Activated T-cell treated with anti-CD3 and anti-CD28 coated beads, Interleukin-2, amount 50 U/mL, for 4 hours (primary cell): ENCODE measurements around the gene CMSS1. TPM values are rescaled to one million over a fixed set of nuclear protein-coding genes. Genes with fewer than 3 reads are reported as not detected.

ENCODE experiments used
- ATAC-seq, 2 donors: fragments of 200-7000 bp; cut with Tn5 transposase; one replicate each; pipeline ENCODE4 v1.10.0; 2021
- DNase-seq: peaks from one replicate; pipeline ENCODE4 v3.0.0-alpha.2; 2020
- H3K27me3 Mint-ChIP-seq: one replicate; pipeline ENCODE4 v1.8.0; 2021; ENCODE audit warnings: low read depth, mixed read lengths
- H3K36me3 Mint-ChIP-seq: one replicate; pipeline ENCODE4 v1.8.0; 2022; ENCODE audit warnings: mixed read lengths; ENCODE audit not compliant: insufficient read depth
- H3K4me1 Mint-ChIP-seq: one replicate; pipeline ENCODE4 v1.8.0; 2021; ENCODE audit warnings: low read depth, mixed read lengths
- H3K4me3 Mint-ChIP-seq: one replicate; pipeline ENCODE4 v1.8.0; 2021; ENCODE audit warnings: mild to moderate bottlenecking, moderate library complexity, mixed read lengths
- H3K9me3 Mint-ChIP-seq: one replicate; pipeline ENCODE4 v1.8.0; 2021; ENCODE audit warnings: mixed read lengths
- total RNA-seq, 3 donors: library from RNA; stranded (reverse); gene quantifications; one replicate each; pipeline ENCODE4 v1.2.1, GENCODE V29; 2021

CMSS1 gene
- total RNA-seq, 3 donors from 2014 or later: 126 to 157 (median 136) TPM

DNA sequence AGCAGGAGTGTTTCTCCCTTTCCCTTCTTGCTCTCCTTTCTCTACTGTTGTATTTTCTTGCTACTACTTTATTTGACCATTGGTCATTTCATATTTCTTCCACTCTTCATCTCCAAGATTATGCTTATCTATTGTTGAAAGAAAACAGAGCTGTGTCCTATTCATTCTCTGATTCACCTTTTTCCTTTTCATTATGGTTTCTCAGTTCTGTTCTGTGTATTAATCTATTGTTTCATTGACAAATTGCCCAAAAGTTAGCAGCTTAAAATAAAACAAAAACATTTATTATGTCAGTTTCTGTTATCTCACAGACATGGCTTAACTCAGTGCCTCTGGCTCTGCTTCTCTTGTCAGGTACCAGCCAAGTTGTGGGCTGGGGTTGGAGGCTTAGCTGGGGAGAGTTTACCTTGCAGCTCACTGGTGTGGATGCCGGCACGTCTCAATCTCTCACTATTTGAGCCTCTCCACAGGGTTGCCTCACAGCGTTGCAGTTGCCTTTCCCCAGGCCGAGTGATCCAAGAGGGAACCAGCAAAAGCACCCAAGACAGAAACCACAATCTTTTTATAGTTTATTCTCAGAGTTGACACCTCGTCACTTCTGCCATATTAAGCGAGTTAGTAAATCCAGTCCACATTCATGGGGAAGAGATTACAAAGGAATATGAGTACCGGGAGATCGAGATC lies 333.5 kb downstream of the CMSS1 start:
- peaks cover 10% of the 10 kb centered on the region for H3K9me3 Mint-ChIP-seq
- H3K36me3 Mint-ChIP-seq: peaks cover 50% of the 10 kb centered on the region
- H3K4me3 Mint-ChIP-seq: no peak overlapping the region
- peaks cover 2% of the 10 kb centered on the region for H3K4me1 Mint-ChIP-seq
- H3K27me3 Mint-ChIP-seq: no peaks in the 10 kb centered on the region
- no peak for ATAC-seq
- DNase-seq: no peak

DNA sequence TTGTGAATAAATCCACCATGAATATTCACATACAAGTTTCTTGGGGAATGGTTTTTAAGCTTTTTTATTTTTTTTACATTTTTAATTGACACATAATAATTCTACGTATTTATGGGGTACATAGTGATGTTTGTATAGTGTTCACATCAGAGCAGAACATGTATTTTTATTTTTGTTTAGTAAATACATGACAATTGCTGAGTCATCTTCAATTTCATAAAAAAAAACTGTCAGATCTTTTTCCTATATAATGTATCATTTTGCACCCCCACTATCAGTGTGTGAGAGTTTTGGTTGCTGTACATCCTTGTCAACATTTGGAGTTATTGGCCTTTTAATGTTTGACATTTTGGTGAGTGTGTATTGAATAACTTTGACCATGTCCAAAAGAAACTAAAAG lies 336.5 kb downstream of the CMSS1 start:
- H3K27me3 Mint-ChIP-seq: no peaks in the 10 kb centered on the region
- no peak overlapping the region for H3K4me3 Mint-ChIP-seq
- H3K9me3 Mint-ChIP-seq: peaks cover 16% of the 10 kb centered on the region
- H3K4me1 Mint-ChIP-seq: no peaks in the 10 kb centered on the region
- peaks cover 60% of the 10 kb centered on the region for H3K36me3 Mint-ChIP-seq
- ATAC-seq: no peak
- no peak for DNase-seq

DNA sequence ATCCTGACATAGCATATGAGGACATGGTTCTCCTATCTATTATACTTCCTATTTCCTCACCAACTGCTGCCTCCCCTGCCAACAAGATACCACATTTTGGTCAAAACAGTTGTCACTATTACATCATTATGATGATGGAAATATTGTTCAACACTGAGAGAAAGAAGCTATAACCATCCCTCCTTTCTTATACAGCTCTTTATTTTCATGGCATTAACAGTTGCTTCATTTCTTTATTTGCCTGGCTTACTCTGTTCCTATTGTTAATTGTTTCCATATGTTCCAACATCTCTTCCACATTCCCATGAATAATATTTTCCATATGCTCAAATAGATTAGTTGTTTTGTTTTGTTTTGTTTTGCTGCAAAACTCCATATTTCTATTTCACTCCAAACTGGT lies 337.5 kb downstream of the CMSS1 start:
- H3K9me3 Mint-ChIP-seq: peaks cover 16% of the 10 kb centered on the region
- H3K36me3 Mint-ChIP-seq: peaks cover 53% of the 10 kb centered on the region
- DNase-seq (no peak), ATAC-seq (no peak)
- no peaks in the 10 kb centered on the region for H3K27me3 Mint-ChIP-seq
- H3K4me3 Mint-ChIP-seq: no peak overlapping the region
- H3K4me1 Mint-ChIP-seq: no peaks in the 10 kb centered on the region

DNA sequence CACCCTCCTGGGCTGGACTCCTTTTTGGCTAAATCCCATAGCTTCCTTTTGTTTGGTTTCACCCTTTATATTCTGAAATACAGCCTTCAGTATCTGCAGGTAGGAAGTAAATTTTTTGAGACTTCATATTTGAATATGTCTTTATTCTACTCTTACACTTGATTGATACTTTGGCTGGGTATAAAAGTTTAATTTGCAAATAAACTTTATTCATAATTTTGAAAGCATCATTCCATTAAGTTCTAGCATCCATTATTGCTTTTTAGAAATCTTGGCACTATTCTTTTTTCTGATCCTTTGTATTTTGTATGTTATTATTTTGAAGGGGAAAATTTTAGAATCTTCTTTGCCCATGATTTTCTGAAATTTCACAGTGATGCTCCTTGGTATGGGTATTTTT lies 337.9 kb downstream of the CMSS1 start:
- H3K4me1 Mint-ChIP-seq: no peaks in the 10 kb centered on the region
- peaks cover 53% of the 10 kb centered on the region for H3K36me3 Mint-ChIP-seq
- H3K9me3 Mint-ChIP-seq: peaks cover 16% of the 10 kb centered on the region
- DNase-seq (no peak), ATAC-seq (no peak)
- no peaks in the 10 kb centered on the region for H3K27me3 Mint-ChIP-seq
- H3K4me3 Mint-ChIP-seq: no peak overlapping the region

DNA sequence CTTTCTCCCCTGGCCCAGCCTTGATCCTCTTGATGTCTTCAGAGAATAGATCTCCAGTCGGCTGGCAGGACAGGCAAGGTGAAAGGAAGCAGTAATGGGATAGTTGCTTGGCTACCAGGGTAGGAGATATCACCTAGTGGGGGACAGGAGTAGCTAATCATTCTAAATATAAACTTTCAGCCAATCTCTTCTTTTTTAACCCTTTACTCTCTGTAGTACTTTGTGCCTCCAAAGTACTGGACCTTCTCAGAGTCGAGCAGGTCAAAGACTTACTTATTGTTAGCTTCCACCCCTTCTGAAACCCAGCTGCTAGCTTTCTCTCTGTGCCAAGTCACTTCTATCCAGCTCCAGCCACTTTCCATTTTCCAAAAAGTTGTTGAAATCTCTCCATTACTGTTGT lies 340.0 kb downstream of the CMSS1 start:
- no peak for ATAC-seq
- Mint-ChIP-seq H3K36me3 (peaks cover 46% of the 10 kb centered on the region), H3K4me1 (no peaks in the 10 kb centered on the region), H3K27me3 (no peaks in the 10 kb centered on the region), H3K4me3 (no peak overlapping the region), H3K9me3 (peaks cover 12% of the 10 kb centered on the region)
- DNase-seq: no peak

DNA sequence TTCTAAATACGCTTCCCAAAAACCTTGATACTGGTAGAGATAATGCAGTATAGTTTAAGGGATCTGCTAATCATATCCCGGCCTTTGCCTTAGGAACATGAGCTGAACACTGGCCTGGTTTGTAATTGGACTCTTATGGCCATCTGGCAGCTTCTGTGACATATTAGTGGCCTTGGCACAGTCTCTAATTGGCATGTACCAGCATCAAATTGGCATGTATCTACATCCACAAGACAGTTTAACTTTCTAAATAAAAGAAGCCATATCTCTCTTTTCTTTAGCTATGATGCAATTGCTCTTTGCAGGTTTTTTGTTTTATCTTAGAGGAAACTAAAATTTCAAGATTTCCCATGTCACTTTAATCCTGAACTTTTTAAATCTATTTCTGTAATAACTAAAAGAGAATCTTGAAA lies 341.3 kb downstream of the CMSS1 start:
- Mint-ChIP-seq H3K36me3 (peaks cover 42% of the 10 kb centered on the region), H3K4me3 (no peak overlapping the region), H3K4me1 (no peaks in the 10 kb centered on the region), H3K9me3 (peaks cover 12% of the 10 kb centered on the region), H3K27me3 (no peaks in the 10 kb centered on the region)
- ATAC-seq: no peak
- no peak for DNase-seq

DNA sequence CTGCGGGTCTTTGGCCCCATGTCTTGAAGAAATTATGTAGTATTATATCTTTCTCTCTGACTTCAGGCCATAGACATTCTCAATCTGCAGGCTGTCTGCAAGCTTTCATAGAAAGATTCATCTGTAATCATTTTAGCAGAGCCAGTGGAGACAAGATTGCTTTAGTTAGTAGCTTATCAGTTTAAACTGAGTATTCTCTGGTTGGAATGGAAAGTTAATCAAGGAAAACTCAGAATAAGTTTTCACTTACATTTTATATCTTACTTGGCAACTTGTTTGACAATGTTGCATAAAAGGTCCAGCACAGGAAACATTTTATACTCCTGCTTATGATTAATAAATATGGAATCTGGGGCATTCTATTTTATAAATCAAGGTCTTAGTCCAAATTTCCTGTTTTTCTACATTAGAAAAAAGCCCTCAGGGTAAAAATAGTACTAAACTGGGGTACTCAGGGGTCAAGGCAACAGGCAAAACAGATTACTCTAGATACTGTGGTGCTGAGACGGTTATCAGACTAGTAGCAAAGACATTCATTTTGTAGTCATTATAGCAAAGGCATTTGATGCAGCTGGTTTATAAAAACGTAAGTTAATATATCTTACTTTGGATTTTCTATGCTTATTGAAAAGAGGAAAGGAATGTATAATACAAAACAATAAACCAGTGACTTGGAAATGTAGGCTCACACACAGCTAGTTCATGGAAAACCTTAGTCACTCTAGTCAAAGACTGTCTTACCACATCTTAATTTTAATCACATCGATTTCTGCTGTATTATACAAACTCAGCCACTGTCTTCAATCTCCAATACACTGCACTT lies 341.9 kb downstream of the CMSS1 start:
- H3K36me3 Mint-ChIP-seq: peaks cover 45% of the 10 kb centered on the region
- H3K9me3 Mint-ChIP-seq: peaks cover 12% of the 10 kb centered on the region

DNA sequence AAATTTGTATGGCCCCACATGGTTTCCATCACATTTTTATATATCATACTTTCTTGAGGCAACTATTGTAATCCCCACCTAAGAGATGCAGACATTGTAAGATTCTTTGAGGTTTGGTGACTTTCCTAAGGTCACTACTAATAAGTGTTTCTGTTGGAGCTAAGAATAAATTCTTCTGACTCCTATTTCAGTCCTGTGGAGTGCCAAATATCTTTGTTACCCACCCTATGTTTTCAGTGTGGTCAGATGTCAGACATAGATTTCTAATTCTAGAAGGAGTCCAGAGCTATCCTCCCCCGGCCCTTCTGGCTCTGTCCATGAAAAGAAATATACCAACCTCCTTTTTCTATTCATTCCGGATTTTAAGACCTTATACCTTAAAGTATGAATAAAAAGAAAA lies 342.9 kb downstream of the CMSS1 start:
- Mint-ChIP-seq H3K4me3 (no peak overlapping the region), H3K36me3 (peaks cover 40% of the 10 kb centered on the region), H3K4me1 (no peaks in the 10 kb centered on the region), H3K9me3 (peaks cover 5% of the 10 kb centered on the region), H3K27me3 (no peaks in the 10 kb centered on the region)
- ATAC-seq (no peak), DNase-seq (no peak)

More for the DNA sequence above, 341.9 kb downstream of the CMSS1 start:
- Mint-ChIP-seq H3K27me3 (no peaks in the 10 kb centered on the region), H3K4me3 (no peak overlapping the region), H3K4me1 (no peaks in the 10 kb centered on the region)
- DNase-seq (no peak), ATAC-seq (no peak)

DNA sequence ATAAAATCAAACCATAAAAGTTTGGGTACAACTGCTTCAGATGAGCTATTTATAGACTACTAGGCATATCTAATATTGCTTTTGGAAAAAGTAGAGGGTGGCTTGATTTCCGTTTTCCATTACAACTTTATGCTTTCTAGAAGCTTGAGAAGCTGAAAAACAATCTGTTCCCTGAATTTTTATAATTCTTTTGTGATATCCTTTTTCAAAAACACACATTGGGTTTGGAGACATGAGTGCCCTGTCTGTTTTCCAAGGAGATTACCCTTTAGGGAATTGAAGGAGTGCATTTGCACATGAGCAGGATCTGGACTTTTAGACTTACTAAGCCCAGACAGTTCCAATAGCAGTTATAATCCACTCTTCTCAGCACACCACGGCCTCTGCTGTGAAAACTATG lies 346.1 kb downstream of the CMSS1 start:
- no peak for DNase-seq
- H3K27me3 Mint-ChIP-seq: no peaks in the 10 kb centered on the region
- H3K4me3 Mint-ChIP-seq: no peak overlapping the region
- no peaks in the 10 kb centered on the region for H3K4me1 Mint-ChIP-seq
- no peaks in the 10 kb centered on the region for H3K9me3 Mint-ChIP-seq
- peaks cover 30% of the 10 kb centered on the region for H3K36me3 Mint-ChIP-seq
- ATAC-seq: no peak

DNA sequence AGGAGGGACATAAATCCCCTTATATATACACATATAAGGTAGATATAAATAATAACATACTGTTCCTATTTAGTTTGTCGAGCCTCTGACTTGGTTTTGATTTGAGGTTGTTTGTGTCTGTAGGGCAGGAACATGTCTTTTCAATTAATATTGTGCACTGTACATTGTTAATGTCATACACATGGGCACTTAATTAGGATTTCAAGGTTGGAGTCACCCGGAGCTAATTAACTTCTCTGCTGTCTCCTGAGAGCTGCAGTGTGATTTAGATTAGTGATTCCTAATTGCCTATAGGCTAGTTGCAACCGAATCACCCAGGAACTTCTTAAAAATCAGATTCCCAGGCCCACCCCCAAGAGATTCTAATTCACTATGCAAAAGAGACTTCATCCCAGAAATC lies 347.1 kb downstream of the CMSS1 start:
- H3K36me3 Mint-ChIP-seq: peaks cover 35% of the 10 kb centered on the region
- no peak for DNase-seq
- no peak for ATAC-seq
- no peak overlapping the region for H3K4me3 Mint-ChIP-seq
- H3K27me3 Mint-ChIP-seq: no peaks in the 10 kb centered on the region
- no peaks in the 10 kb centered on the region for H3K4me1 Mint-ChIP-seq
- H3K9me3 Mint-ChIP-seq: no peaks in the 10 kb centered on the region

DNA sequence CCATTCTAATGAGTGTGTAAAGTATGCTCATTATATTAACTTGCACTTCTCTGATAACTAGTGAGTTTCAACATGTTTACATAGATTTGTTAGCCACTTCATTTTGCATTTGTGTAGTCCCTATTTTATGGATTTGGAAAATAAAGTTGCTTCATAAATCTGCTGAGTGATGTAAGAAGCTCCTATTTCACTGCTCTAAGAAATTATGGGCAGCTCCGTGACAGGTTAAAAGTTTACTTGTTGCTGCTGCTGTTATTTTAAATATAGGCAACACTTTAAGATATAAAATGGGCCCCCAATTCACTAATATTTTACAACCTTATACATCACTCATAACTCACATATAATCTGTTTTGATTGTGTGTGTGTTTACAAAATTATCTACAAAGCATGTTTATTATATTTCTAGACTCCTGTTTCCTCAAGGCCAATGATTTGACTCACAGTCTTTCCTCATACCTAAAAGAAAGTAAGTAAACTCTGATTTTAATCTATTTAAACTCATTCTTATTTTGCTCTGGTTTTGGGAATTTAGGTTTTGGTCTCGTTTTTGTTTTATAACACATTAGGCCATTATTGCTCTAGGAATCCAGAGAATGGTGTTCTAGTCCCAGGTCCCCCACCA lies 348.4 kb downstream of the CMSS1 start:
- Mint-ChIP-seq H3K4me3 (no peak overlapping the region), H3K4me1 (no peaks in the 10 kb centered on the region), H3K36me3 (peaks cover 31% of the 10 kb centered on the region), H3K9me3 (no peaks in the 10 kb centered on the region), H3K27me3 (no peaks in the 10 kb centered on the region)
- ATAC-seq: no peak
- no peak for DNase-seq

DNA sequence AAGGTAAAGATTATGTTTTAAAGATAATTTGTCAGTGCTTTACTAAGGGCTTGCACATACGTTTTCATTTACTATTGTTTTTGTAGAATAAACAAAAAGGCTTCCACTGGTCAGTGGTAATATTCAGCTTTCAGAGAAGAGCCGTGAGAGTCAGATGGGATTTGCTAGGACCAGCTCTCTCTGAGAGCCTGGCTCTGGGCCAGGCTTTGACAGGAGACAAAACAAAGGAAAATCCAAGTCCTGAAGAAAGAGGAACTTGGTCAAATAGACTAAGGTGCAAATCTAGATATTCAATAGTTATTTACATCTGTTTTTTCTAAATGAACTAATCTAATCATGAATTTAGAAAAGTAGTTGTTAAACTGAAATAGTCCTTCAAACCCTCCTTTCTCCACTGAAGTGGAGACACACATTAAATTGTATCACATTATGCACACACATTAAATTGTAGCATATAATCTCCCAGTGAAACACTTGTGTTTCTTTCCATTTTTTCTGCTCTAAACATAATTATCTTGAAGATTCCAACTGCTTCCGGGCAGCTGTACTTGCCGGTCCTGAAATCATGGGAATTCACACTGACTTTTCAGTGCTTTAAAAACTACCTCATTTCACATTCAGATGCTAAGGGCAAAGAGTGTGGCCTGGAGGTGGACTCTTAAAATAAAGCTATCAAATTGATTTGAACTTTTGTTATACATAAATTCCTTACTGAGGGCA lies 351.7 kb downstream of the CMSS1 start:
- no peaks in the 10 kb centered on the region for H3K9me3 Mint-ChIP-seq
- ATAC-seq (no peak), DNase-seq (no peak)
- no peak overlapping the region for H3K4me3 Mint-ChIP-seq
- no peaks in the 10 kb centered on the region for H3K4me1 Mint-ChIP-seq
- H3K27me3 Mint-ChIP-seq: no peaks in the 10 kb centered on the region
- H3K36me3 Mint-ChIP-seq: peaks cover 38% of the 10 kb centered on the region

DNA sequence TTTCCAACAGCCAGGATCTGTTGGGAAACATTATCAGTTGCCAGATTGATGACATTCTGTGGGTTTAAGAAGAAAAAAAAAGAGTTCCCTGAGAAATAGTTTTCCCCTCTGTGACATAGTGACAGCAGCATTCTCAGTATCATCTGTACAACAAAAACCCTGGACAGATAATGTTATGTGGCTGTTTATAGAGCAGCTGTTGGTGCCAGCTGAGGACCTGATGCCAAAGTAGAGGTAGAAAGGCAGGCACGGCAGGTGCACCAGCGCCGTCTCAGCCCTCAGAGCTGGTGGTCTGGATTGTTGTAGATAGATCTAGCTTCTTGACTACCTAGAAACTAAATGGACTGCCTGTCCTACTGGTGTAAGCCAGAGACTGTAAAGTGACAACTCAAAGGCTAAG lies 352.8 kb downstream of the CMSS1 start:
- H3K4me1 Mint-ChIP-seq: no peaks in the 10 kb centered on the region
- no peak overlapping the region for H3K4me3 Mint-ChIP-seq
- no peak for ATAC-seq
- H3K36me3 Mint-ChIP-seq: peaks cover 40% of the 10 kb centered on the region
- H3K9me3 Mint-ChIP-seq: no peaks in the 10 kb centered on the region
- no peaks in the 10 kb centered on the region for H3K27me3 Mint-ChIP-seq
- DNase-seq: no peak

DNA sequence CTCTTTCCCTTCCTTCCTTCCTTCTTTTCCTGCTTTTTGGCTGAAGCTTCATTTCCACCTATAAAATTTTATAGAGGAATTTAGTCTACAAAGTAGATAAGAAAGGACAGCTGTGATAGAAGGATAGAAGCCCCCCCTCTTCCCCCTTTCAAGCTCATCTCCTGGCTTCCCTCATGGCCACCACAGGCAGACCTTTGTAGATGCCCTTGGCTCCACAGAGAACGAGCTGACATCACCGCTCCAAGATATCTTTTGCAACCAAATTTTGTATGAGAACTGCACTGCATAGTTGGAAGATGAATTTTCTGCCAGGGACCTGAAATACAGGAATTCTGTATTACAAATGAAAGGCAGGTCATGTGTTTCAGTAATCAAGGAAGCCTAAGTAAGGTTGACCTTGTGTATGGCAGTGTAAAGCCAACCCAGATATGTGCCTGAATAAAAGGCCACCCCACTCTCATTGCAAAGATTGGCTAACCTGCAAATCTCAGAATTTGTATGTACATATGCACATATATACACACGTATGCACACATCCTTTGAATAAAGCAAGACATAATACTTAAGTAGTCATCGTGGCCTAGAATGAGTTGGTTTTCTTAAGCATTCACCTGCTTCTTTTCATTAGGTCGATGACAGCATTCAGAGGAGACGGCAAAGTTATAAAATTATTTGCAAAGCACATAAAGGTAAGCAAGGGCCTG lies 353.7 kb downstream of the CMSS1 start:
- H3K27me3 Mint-ChIP-seq: no peaks in the 10 kb centered on the region
- no peaks in the 10 kb centered on the region for H3K9me3 Mint-ChIP-seq
- H3K4me1 Mint-ChIP-seq: no peaks in the 10 kb centered on the region
- no peak for ATAC-seq
- peaks cover 48% of the 10 kb centered on the region for H3K36me3 Mint-ChIP-seq
- no peak overlapping the region for H3K4me3 Mint-ChIP-seq
- no peak for DNase-seq
